ENCODE data around the gene CEMIP. TPM values are rescaled to one million over a fixed set of nuclear protein-coding genes. Genes with fewer than 3 reads are reported as not detected.

Gene CEMIP
- total RNA-seq, 2 donors from 2014 or later: 2.2 TPM; not detected in 1

GRCh38 chr15:80888846-80889245, 109.7 kb downstream of the CEMIP start:
- no peak overlapping the region for H3K27ac ChIP-seq (ENCODE audit: low read depth, low read length)
- Mint-ChIP-seq H3K4me3 (no peak overlapping the region), H3K9me3 (no peaks in the 10 kb centered on the region), H3K27ac (no peak overlapping the region), H3K4me1 (peaks cover 14% of the 10 kb centered on the region), H3K36me3 (ENCODE audit: low read depth) (no peaks in the 10 kb centered on the region), H3K27me3 (ENCODE audit: insufficient read depth) (no peaks in the 10 kb centered on the region)
- no peaks in the 10 kb centered on the region for H3K27me3 ChIP-seq (ENCODE audit: control insufficient read depth, insufficient read depth, low read length, poor library complexity, severe bottlenecking)
- H3K36me3 ChIP-seq (ENCODE audit: control insufficient read depth, insufficient read depth, low read length): no peaks in the 10 kb centered on the region
- no peak overlapping the region for H3K9ac ChIP-seq (ENCODE audit: extremely low read depth, low read length, poor library complexity, severe bottlenecking)
- no peak overlapping the region for H3K4me3 ChIP-seq (ENCODE audit: low read length)
- no peak for TF ChIP-seq CTCF (conservative IDR thresholded peaks at IDR 0.05)
- no peak for DNase-seq
- H3K4me1 ChIP-seq (ENCODE audit: control insufficient read depth, insufficient read depth, low read length): no peaks in the 10 kb centered on the region
- WGBS, 2 experiments (ENCODE audit: insufficient coverage in 1 of 2, insufficient read length in 1 of 2): 89 to 93% methylated on average over 2 to 3 of the region's 3 CpGs
- H3K9me3 ChIP-seq (ENCODE audit: control insufficient read depth, low read length): no peaks in the 10 kb centered on the region

- Mint-ChIP-seq H3K27ac (no peak overlapping the region), H3K27me3 (ENCODE audit: insufficient read depth) (no peaks in the 10 kb centered on the region), H3K36me3 (ENCODE audit: low read depth) (no peaks in the 10 kb centered on the region), H3K4me3 (no peak overlapping the region), H3K9me3 (no peaks in the 10 kb centered on the region), H3K4me1 (peaks cover 10% of the 10 kb centered on the region)
- Histone ChIP-seq H3K9ac (ENCODE audit: extremely low read depth, low read length, poor library complexity, severe bottlenecking) (no peak overlapping the region), H3K36me3 (ENCODE audit: control insufficient read depth, insufficient read depth, low read length) (no peaks in the 10 kb centered on the region), H3K9me3 (ENCODE audit: control insufficient read depth, low read length) (no peaks in the 10 kb centered on the region), H3K4me1 (ENCODE audit: control insufficient read depth, insufficient read depth, low read length) (no peaks in the 10 kb centered on the region), H3K27me3 (ENCODE audit: control insufficient read depth, insufficient read depth, low read length, poor library complexity, severe bottlenecking) (no peaks in the 10 kb centered on the region), H3K4me3 (ENCODE audit: low read length) (no peak overlapping the region), H3K27ac (ENCODE audit: low read depth, low read length) (no peak overlapping the region)
- no peak for TF ChIP-seq CTCF (conservative IDR thresholded peaks at IDR 0.05)
- WGBS, 2 experiments (ENCODE audit: insufficient coverage in 1 of 2, insufficient read length in 1 of 2): 92 to 93% methylated on average over 5 to 8 of the region's 8 CpGs
- DNase-seq: no peak
Observed at GRCh38 chr15:80890341-80891005, 111.3 kb downstream of the CEMIP start.

GRCh38 chr15:80891006-80891405, 111.8 kb downstream of the CEMIP start:
- Mint-ChIP-seq H3K9me3 (peaks cover 4% of the 10 kb centered on the region), H3K27ac (no peak overlapping the region), H3K4me3 (no peak overlapping the region), H3K27me3 (ENCODE audit: insufficient read depth) (no peaks in the 10 kb centered on the region), H3K4me1 (peaks cover 10% of the 10 kb centered on the region), H3K36me3 (ENCODE audit: low read depth) (no peaks in the 10 kb centered on the region)
- no peaks in the 10 kb centered on the region for H3K4me1 ChIP-seq (ENCODE audit: control insufficient read depth, insufficient read depth, low read length)
- no peak for TF ChIP-seq CTCF (conservative IDR thresholded peaks at IDR 0.05)
- no peaks in the 10 kb centered on the region for H3K27me3 ChIP-seq (ENCODE audit: control insufficient read depth, insufficient read depth, low read length, poor library complexity, severe bottlenecking)
- H3K36me3 ChIP-seq (ENCODE audit: control insufficient read depth, insufficient read depth, low read length): no peaks in the 10 kb centered on the region
- peaks cover 4% of the 10 kb centered on the region for H3K9me3 ChIP-seq (ENCODE audit: control insufficient read depth, low read length)
- H3K9ac ChIP-seq (ENCODE audit: extremely low read depth, low read length, poor library complexity, severe bottlenecking): no peak overlapping the region
- H3K27ac ChIP-seq (ENCODE audit: low read depth, low read length): no peak overlapping the region
- H3K4me3 ChIP-seq (ENCODE audit: low read length): no peak overlapping the region
- no peak for DNase-seq
